Loucy (cell line): ENCODE data around the gene TM2D1.

Source experiments
- H2AFZ ChIP-seq: fragments of 200-600 bp; sonication (generic); 2 replicates; pipeline ENCODE4 v1.6.0; 2016; ENCODE audit warnings: antibody characterized with exemption, mild to moderate bottlenecking, low read length, moderate library complexity
- H3F3A ChIP-seq: fragments of 200-600 bp; 2 replicates; pipeline ENCODE4 v1.6.0; 2016; ENCODE audit warnings: antibody characterized with exemption, low read depth, mild to moderate bottlenecking
- H3K27me3 ChIP-seq: fragments of 200-600 bp; sonication (generic); 2 replicates; pipeline ENCODE4 v1.6.1; 2014; ENCODE audit warnings: low read length, mild to moderate bottlenecking; ENCODE audit not compliant: insufficient read depth, poor library complexity, severe bottlenecking
- H3K36me3 ChIP-seq: fragments of 200-600 bp; sonication (generic); 2 replicates; pipeline ENCODE4 v1.6.1; 2016; ENCODE audit warnings: low read length; ENCODE audit not compliant: insufficient read depth
- H3K4me1 ChIP-seq: fragments of 200-600 bp; sonication (generic); 2 replicates; pipeline ENCODE4 v1.5.1; 2014; ENCODE audit warnings: low read length, mild to moderate bottlenecking; ENCODE audit not compliant: insufficient read depth, poor library complexity, severe bottlenecking
- H3K4me2 ChIP-seq: fragments of 200-600 bp; sonication (generic); 2 replicates; pipeline ENCODE4 v1.6.0; 2014; ENCODE audit warnings: antibody characterized with exemption, low read length, low read depth, mild to moderate bottlenecking; ENCODE audit not compliant: poor library complexity, severe bottlenecking
- H3K4me3 ChIP-seq: fragments of 200-600 bp; sonication (generic); 2 replicates; pipeline ENCODE4 v1.5.1; 2014; ENCODE audit warnings: low read length, mild to moderate bottlenecking, mixed read lengths; ENCODE audit not compliant: poor library complexity, severe bottlenecking
- H3K79me2 ChIP-seq: fragments of 200-600 bp; sonication (generic); 2 replicates; pipeline ENCODE4 v1.6.1; 2014; ENCODE audit warnings: low read length; ENCODE audit not compliant: insufficient read depth
- H3K9ac ChIP-seq: fragments of 200-600 bp; sonication (generic); 2 replicates; pipeline ENCODE4 v1.6.0; 2014; ENCODE audit warnings: mild to moderate bottlenecking, low read depth, low read length, moderate library complexity; ENCODE audit not compliant: poor library complexity, severe bottlenecking
- H3K9me2 ChIP-seq: fragments of 200-600 bp; sonication (generic); replicated peaks from 2 replicates; pipeline ENCODE4 v1.6.1; 2016; ENCODE audit warnings: low read depth, low read length, mixed read lengths
- H3K9me3 ChIP-seq: fragments of 200-600 bp; sonication (generic); 2 replicates; pipeline ENCODE4 v1.6.1; 2014; ENCODE audit warnings: mild to moderate bottlenecking, antibody characterized with exemption, low read length, low read depth; ENCODE audit not compliant: insufficient read depth
- H4K20me1 ChIP-seq: fragments of 200-600 bp; sonication (generic); 2 replicates; pipeline ENCODE4 v1.6.0; 2014; ENCODE audit warnings: antibody characterized with exemption, low read length, mild to moderate bottlenecking; ENCODE audit not compliant: insufficient read depth, poor library complexity, severe bottlenecking
- EZH2phosphoT487 ChIP-seq: fragments of 200-600 bp; IDR thresholded peaks from 2 replicates; pipeline ENCODE4 v1.6.1; 2018; ENCODE audit warnings: antibody characterized with exemption, mild to moderate bottlenecking, moderate library complexity, borderline replicate concordance
- TF ChIP-seq, protein P1 (sequence below): fragments of 200-600 bp; sonication (generic); conservative IDR thresholded peaks from 2 replicates; pipeline ENCODE4 v1.5.1; 2014; ENCODE audit warnings: mild to moderate bottlenecking, antibody characterized with exemption, low read length

Gene TM2D1

DNA sequence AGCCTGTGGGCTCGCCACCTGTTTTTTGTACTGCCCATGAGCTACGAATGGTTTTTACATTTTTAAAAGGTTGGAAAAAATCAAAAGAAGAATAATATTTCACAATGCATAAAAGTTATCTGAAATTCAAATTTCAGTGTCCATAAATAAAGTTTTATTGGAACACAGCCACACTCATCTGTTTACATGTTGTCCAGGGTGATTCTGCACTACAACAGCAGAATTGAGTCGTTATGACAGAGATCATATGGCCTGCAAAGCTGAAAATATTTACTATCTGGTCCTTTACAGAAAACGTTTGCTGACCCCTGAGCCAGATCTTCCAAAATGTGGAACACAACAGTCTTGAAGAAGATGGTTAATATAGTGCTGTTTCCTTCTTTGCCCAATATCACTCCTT lies 89.4 kb downstream of the TM2D1 start:
- no peak overlapping the region for H3K4me3 ChIP-seq
- H3K9me3 ChIP-seq = no peaks in the 10 kb centered on the region
- no peak overlapping the region for H3K4me2 ChIP-seq
- TF ChIP-seq, protein P1, sequence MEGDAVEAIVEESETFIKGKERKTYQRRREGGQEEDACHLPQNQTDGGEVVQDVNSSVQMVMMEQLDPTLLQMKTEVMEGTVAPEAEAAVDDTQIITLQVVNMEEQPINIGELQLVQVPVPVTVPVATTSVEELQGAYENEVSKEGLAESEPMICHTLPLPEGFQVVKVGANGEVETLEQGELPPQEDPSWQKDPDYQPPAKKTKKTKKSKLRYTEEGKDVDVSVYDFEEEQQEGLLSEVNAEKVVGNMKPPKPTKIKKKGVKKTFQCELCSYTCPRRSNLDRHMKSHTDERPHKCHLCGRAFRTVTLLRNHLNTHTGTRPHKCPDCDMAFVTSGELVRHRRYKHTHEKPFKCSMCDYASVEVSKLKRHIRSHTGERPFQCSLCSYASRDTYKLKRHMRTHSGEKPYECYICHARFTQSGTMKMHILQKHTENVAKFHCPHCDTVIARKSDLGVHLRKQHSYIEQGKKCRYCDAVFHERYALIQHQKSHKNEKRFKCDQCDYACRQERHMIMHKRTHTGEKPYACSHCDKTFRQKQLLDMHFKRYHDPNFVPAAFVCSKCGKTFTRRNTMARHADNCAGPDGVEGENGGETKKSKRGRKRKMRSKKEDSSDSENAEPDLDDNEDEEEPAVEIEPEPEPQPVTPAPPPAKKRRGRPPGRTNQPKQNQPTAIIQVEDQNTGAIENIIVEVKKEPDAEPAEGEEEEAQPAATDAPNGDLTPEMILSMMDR = no peak
- no peak for TF ChIP-seq EZH2phosphoT487
- no peaks in the 10 kb centered on the region for H3K36me3 ChIP-seq
- H3K79me2 ChIP-seq = no peaks in the 10 kb centered on the region
- no peak overlapping the region for H3K9ac ChIP-seq
- H3K4me1 ChIP-seq = no peaks in the 10 kb centered on the region
- H3K27me3 ChIP-seq = no peaks in the 10 kb centered on the region
- H3F3A ChIP-seq = no peaks in the 10 kb centered on the region
- no peaks in the 10 kb centered on the region for H3K9me2 ChIP-seq
- no peaks in the 10 kb centered on the region for H4K20me1 ChIP-seq
- no peak overlapping the region for H2AFZ ChIP-seq

DNA sequence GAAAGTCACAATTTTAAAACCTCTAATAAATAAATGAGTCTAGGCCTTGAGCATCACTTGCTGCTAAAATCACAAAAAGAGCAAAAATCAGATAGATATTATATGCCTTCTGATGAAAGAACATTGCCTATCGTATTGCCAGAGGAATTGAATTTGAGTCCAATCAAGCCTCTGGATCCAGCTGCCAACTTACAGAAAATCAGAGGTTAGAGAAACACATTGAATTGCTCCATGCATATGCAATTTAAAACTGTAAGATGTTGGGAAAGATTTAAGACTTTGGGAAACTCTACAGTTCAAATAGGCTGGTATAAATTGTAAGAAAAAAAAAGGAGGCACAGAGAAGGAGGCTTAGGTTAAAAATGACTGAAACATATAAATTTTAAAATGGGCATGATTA lies 93.5 kb downstream of the TM2D1 start:
- TF ChIP-seq, protein P1 = no peak
- TF ChIP-seq EZH2phosphoT487 = no peak
- H3K9me2 ChIP-seq = no peaks in the 10 kb centered on the region
- H3K4me2 ChIP-seq = no peak overlapping the region
- no peaks in the 10 kb centered on the region for H3K36me3 ChIP-seq
- no peak overlapping the region for H2AFZ ChIP-seq
- no peaks in the 10 kb centered on the region for H3K9me3 ChIP-seq
- no peaks in the 10 kb centered on the region for H3K27me3 ChIP-seq
- no peaks in the 10 kb centered on the region for H3F3A ChIP-seq
- H3K79me2 ChIP-seq = no peaks in the 10 kb centered on the region
- no peaks in the 10 kb centered on the region for H3K4me1 ChIP-seq
- no peak overlapping the region for H3K9ac ChIP-seq
- H4K20me1 ChIP-seq = no peaks in the 10 kb centered on the region
- no peak overlapping the region for H3K4me3 ChIP-seq
